Measurements from ENCODE around the gene TRABD2B.
A peak's percentile ranks its signal among the peaks of the same experiment; 100 is the strongest.

Gene TRABD2B

GRCh38 chr1:47758341-47759250 is 238.6 kb downstream of the TRABD2B start:
- DNase-seq (ENCODE audit: low read depth in 2 of 2), result no peak

- DNase-seq (ENCODE audit: low read depth in 2 of 2), result no peak
Measured at GRCh38 chr1:47757226-47757975, 239.8 kb downstream of the TRABD2B start.

- DNase-seq (ENCODE audit: low read depth in 2 of 2), result no peak
Measured at GRCh38 chr1:47756411-47756810, 240.8 kb downstream of the TRABD2B start.

- no peak for DNase-seq (ENCODE audit: low read depth in 2 of 2)
Measured at GRCh38 chr1:47756006-47756405, 241.2 kb downstream of the TRABD2B start.

- peak; percentile 5 to 60 for DNase-seq (ENCODE audit: low read depth in 2 of 2)
Measured at GRCh38 chr1:47755101-47755990, 241.8 kb downstream of the TRABD2B start.

- DNase-seq (ENCODE audit: low read depth in 2 of 2), result no peak
Measured at GRCh38 chr1:47754221-47754620, 243.0 kb downstream of the TRABD2B start.

- no peak for DNase-seq (ENCODE audit: low read depth in 2 of 2)
Measured at GRCh38 chr1:47753808-47754207, 243.4 kb downstream of the TRABD2B start.

GRCh38 chr1:47752559-47752958 is 244.6 kb downstream of the TRABD2B start:
- DNase-seq (ENCODE audit: low read depth in 2 of 2), result no peak

GRCh38 chr1:47751996-47752451 is 245.2 kb downstream of the TRABD2B start:
- no peak for DNase-seq (ENCODE audit: low read depth in 2 of 2)

- DNase-seq (ENCODE audit: low read depth in 2 of 2), result no peak
Measured at GRCh38 chr1:47751193-47751592, 246.0 kb downstream of the TRABD2B start.

- no peak for DNase-seq (ENCODE audit: low read depth in 2 of 2)
Measured at GRCh38 chr1:47745715-47746609, 251.2 kb downstream of the TRABD2B start.

GRCh38 chr1:47742890-47743760 is 254.1 kb downstream of the TRABD2B start:
- no peak for DNase-seq (ENCODE audit: low read depth in 2 of 2)

GRCh38 chr1:47738560-47739182 is 258.5 kb downstream of the TRABD2B start:
- no peak for DNase-seq (ENCODE audit: low read depth in 2 of 2)

- no peak for DNase-seq (ENCODE audit: low read depth in 2 of 2)
Measured at GRCh38 chr1:47732489-47732888, 264.7 kb downstream of the TRABD2B start.

GRCh38 chr1:47731730-47732129 is 265.5 kb downstream of the TRABD2B start:
- DNase-seq (ENCODE audit: low read depth in 2 of 2), result no peak

GRCh38 chr1:47729685-47730084 is 267.5 kb downstream of the TRABD2B start:
- DNase-seq (ENCODE audit: low read depth in 2 of 2), result no peak

- DNase-seq (ENCODE audit: low read depth in 2 of 2), result no peak
Measured at GRCh38 chr1:47727697-47728085, 269.5 kb downstream of the TRABD2B start.

GRCh38 chr1:47727051-47727696 is 270.0 kb downstream of the TRABD2B start:
- no peak for DNase-seq (ENCODE audit: low read depth in 2 of 2)
